Neuronal stem cell (in vitro differentiated cells): ENCODE results near the gene PLCH2.

ENCODE experiments used
- DNase-seq: peaks from one replicate; pipeline ENCODE4 v3.0.0-alpha.2; 2013; ENCODE audit warnings: low spot score
- H2AFZ ChIP-seq: one replicate; pipeline ENCODE4 v1.6.1; 2013; ENCODE audit warnings: mild to moderate bottlenecking, low read length, inconsistent platforms
- H2AK5ac ChIP-seq: 2 replicates; pipeline ENCODE4 v1.6.1; 2013; ENCODE audit warnings: low read depth, mild to moderate bottlenecking, inconsistent platforms, low read length, moderate library complexity, mixed read lengths
- H2BK120ac ChIP-seq: 2 replicates; pipeline ENCODE4 v1.6.1; 2013; ENCODE audit warnings: low read depth, mild to moderate bottlenecking, inconsistent platforms, low read length, moderate library complexity, mixed read lengths
- H2BK12ac ChIP-seq: one replicate; pipeline ENCODE4 v1.6.1; 2013; ENCODE audit warnings: low read length, inconsistent platforms
- H2BK15ac ChIP-seq: 2 replicates; pipeline ENCODE4 v1.6.1; 2013; ENCODE audit warnings: mild to moderate bottlenecking, low read length, inconsistent platforms, mixed read lengths
- H2BK5ac ChIP-seq: one replicate; pipeline ENCODE4 v1.6.1; 2013; ENCODE audit warnings: inconsistent platforms, mild to moderate bottlenecking, low read length, moderate library complexity
- H3K14ac ChIP-seq: one replicate; pipeline ENCODE4 v1.6.1; 2013; ENCODE audit warnings: low read length, inconsistent platforms
- H3K18ac ChIP-seq: 2 replicates; pipeline ENCODE4 v1.6.1; 2013; ENCODE audit warnings: low read length, inconsistent platforms
- H3K23ac ChIP-seq: 2 replicates; pipeline ENCODE4 v1.6.1; 2013; ENCODE audit warnings: low read depth, mild to moderate bottlenecking, mixed read lengths, low read length, inconsistent platforms; ENCODE audit not compliant: poor library complexity
- H3K27ac ChIP-seq: replicated peaks from 3 replicates; pipeline ENCODE4 v1.5.1; 2013; ENCODE audit warnings: low read length, inconsistent platforms
- H3K27me3 ChIP-seq, 3 experiments: 2 replicates each; pipeline ENCODE4 v1.6.1; 2013; ENCODE audit warnings: low read length in 3 of 3, mild to moderate bottlenecking in 2 of 3, inconsistent platforms in 1 of 3, low read depth in 1 of 3, mixed read lengths in 1 of 3, moderate library complexity in 1 of 3; ENCODE audit not compliant: control insufficient read depth in 3 of 3, insufficient read depth in 3 of 3
- H3K36me3 ChIP-seq, 2 donors: replicated peaks in 1 of 2; 2 replicates each; pipeline ENCODE4 v1.6.1; 2013; ENCODE audit warnings: low read length in 2 of 2; ENCODE audit not compliant: control insufficient read depth in 2 of 2, insufficient read depth in 2 of 2
- H3K4ac ChIP-seq: 2 replicates; pipeline ENCODE4 v1.6.1; 2013; ENCODE audit warnings: inconsistent platforms, mild to moderate bottlenecking, low read length, moderate library complexity
- H3K4me1 ChIP-seq, 2 donors: 1 replicate in 1 of 2; 2 replicates in 1 of 2; pipeline ENCODE4 v1.6.1; 2013; ENCODE audit warnings: low read length in 2 of 2, low read depth in 1 of 2; ENCODE audit not compliant: control insufficient read depth in 2 of 2, insufficient read depth in 1 of 2
- H3K4me2 ChIP-seq: one replicate; pipeline ENCODE4 v1.6.1; 2013; ENCODE audit warnings: mild to moderate bottlenecking, low read length, inconsistent platforms; ENCODE audit not compliant: insufficient read depth, poor library complexity, severe bottlenecking
- H3K4me3 ChIP-seq, 2 donors: 2 replicates each; pipeline ENCODE4 v1.5.1; 2013; ENCODE audit warnings: low read length in 2 of 2, mild to moderate bottlenecking in 2 of 2, inconsistent platforms in 1 of 2, moderate library complexity in 1 of 2
- H3K79me1 ChIP-seq: one replicate; pipeline ENCODE4 v1.6.1; 2013; ENCODE audit warnings: low read depth, mild to moderate bottlenecking, inconsistent platforms, low read length, moderate library complexity
- H3K9ac ChIP-seq: one replicate; pipeline ENCODE4 v1.6.1; 2013; ENCODE audit warnings: mild to moderate bottlenecking, low read depth, low read length, inconsistent platforms; ENCODE audit not compliant: poor library complexity
- H3K9me3 ChIP-seq, 2 donors: replicated peaks in 1 of 2; 2 replicates each; pipeline versions ENCODE3 to v1.6.1; 2013; ENCODE audit warnings: low read length in 2 of 2, mild to moderate bottlenecking in 2 of 2, inconsistent platforms in 1 of 2, low read depth in 1 of 2, mixed read lengths in 1 of 2, moderate library complexity in 1 of 2; ENCODE audit not compliant: control insufficient read depth in 2 of 2, insufficient read depth in 1 of 2
- H4K8ac ChIP-seq: one replicate; pipeline ENCODE4 v1.6.1; 2013; ENCODE audit warnings: low read depth, mild to moderate bottlenecking, inconsistent platforms, low read length, moderate library complexity
- H4K91ac ChIP-seq: one replicate; pipeline ENCODE4 v1.6.1; 2013; ENCODE audit warnings: low read length, low read depth, mild to moderate bottlenecking, inconsistent platforms; ENCODE audit not compliant: poor library complexity
- WGBS, 2 donors: extraction: QIAGEN DNeasy Blood & Tissue Kit; methylation state at CpG; one replicate each; pipeline ENCODE4 v1.1.7; 2013; ENCODE audit warnings: missing lambda C conversion rate in 2 of 2, mixed read lengths in 1 of 2; ENCODE audit not compliant: insufficient read length in 2 of 2, insufficient replicate concordance in 1 of 2; ENCODE audit errors: extremely low coverage in 2 of 2; 5-methylcytosine and 5-hydroxymethylcytosine counted together

PLCH2 gene

GRCh38 chr1:2496746-2497145 is 20.7 kb downstream of the PLCH2 start:
- no peak for DNase-seq
- Histone ChIP-seq H3K23ac (peak overlapping the region; percentile 87), H3K9ac (peak overlapping the region; percentile 70), H3K4ac (no peak overlapping the region), H3K18ac (peak overlapping the region; percentile 64), H2AK5ac (peak overlapping the region; percentile 92), H2AFZ (no peak overlapping the region), H3K27me3 (peaks cover 0 to 59% (median 0%) of the 10 kb centered on the region in 3 experiments), H2BK5ac (no peak overlapping the region), H3K4me3 (no peak overlapping the region), H3K4me2 (no peak overlapping the region), H3K36me3 (no peaks in the 10 kb centered on the region), H3K14ac (peak overlapping the region; percentile 94), H4K91ac (no peak overlapping the region), H2BK120ac (no peak overlapping the region), H2BK15ac (no peak overlapping the region), H4K8ac (no peak overlapping the region), H3K79me1 (no peaks in the 10 kb centered on the region), H3K4me1 (peaks cover 2 to 3% of the 10 kb centered on the region in 2 donors), H3K9me3 (no peaks in the 10 kb centered on the region), H2BK12ac (no peak overlapping the region), H3K27ac (no peak overlapping the region)
- WGBS, 2 donors: no CpG with 5 or more reads among the region's 26 CpGs

- Histone ChIP-seq H3K9me3 (no peaks in the 10 kb centered on the region), H3K23ac (no peak overlapping the region), H4K8ac (no peak overlapping the region), H2BK15ac (peak overlapping the region; percentile 37), H3K36me3 (no peaks in the 10 kb centered on the region), H3K14ac (peak overlapping the region; percentile 38), H4K91ac (no peak overlapping the region), H3K4me1 (peaks cover 2 to 3% of the 10 kb centered on the region in 2 donors), H3K4me2 (no peak overlapping the region), H2BK12ac (peak overlapping the region; percentile 90), H2AK5ac (peak overlapping the region; percentile 86), H2BK120ac (peak overlapping the region; percentile 96), H2BK5ac (peak overlapping the region; percentile 98), H3K4ac (no peak overlapping the region), H2AFZ (no peak overlapping the region), H3K9ac (no peak overlapping the region), H3K79me1 (no peaks in the 10 kb centered on the region), H3K4me3 (no peak overlapping the region), H3K27ac (no peak overlapping the region), H3K27me3 (peaks cover 0 to 49% (median 0%) of the 10 kb centered on the region in 3 experiments), H3K18ac (peak overlapping the region; percentile 85)
- no peak for DNase-seq
- no CpG with 5 or more reads among the region's 4 CpGs for WGBS, 2 donors
Observed at GRCh38 chr1:2497891-2498290, 21.8 kb downstream of the PLCH2 start.

- peak overlapping the region; percentile 58 for H2BK12ac ChIP-seq
- peak overlapping the region; percentile 45 for H2BK15ac ChIP-seq
- no peak overlapping the region for H4K91ac ChIP-seq
- H3K14ac ChIP-seq: peak overlapping the region; percentile 47
- DNase-seq: no peak
- H3K9me3 ChIP-seq: no peaks in the 10 kb centered on the region
- no peaks in the 10 kb centered on the region for H3K36me3 ChIP-seq
- peaks cover 0 to 41% (median 0%) of the 10 kb centered on the region in 3 experiments for H3K27me3 ChIP-seq
- H2AK5ac ChIP-seq: peak overlapping the region; percentile 84
- H2BK5ac ChIP-seq: peak overlapping the region; percentile 90
- no CpG with 5 or more reads among the region's 19 CpGs for WGBS, 2 donors
- no peak overlapping the region for H3K23ac ChIP-seq
- no peak overlapping the region for H3K9ac ChIP-seq
- no peak overlapping the region for H3K4me2 ChIP-seq
- no peak overlapping the region for H3K4ac ChIP-seq
- no peaks in the 10 kb centered on the region for H3K79me1 ChIP-seq
- H3K4me3 ChIP-seq: no peak overlapping the region
- peaks cover 2 to 3% of the 10 kb centered on the region in 2 donors for H3K4me1 ChIP-seq
- no peak overlapping the region for H4K8ac ChIP-seq
- H2AFZ ChIP-seq: no peak overlapping the region
- no peak overlapping the region for H3K27ac ChIP-seq
- H3K18ac ChIP-seq: peak overlapping the region; percentile 59
- no peak overlapping the region for H2BK120ac ChIP-seq
Observed at GRCh38 chr1:2498648-2499047, 22.6 kb downstream of the PLCH2 start.

- Histone ChIP-seq H3K23ac (peak overlapping the region; percentile 96), H3K9ac (peak overlapping the region; percentile 81), H2BK15ac (peak overlapping the region; percentile 67), H3K27ac (no peak overlapping the region), H3K4me1 (peaks cover 2 to 3% of the 10 kb centered on the region in 2 donors), H3K79me1 (no peaks in the 10 kb centered on the region), H3K4ac (no peak overlapping the region), H4K91ac (no peak overlapping the region), H3K4me3 (peak overlapping the region in 1 of 2 donors; percentile 31), H2AFZ (no peak overlapping the region), H3K27me3 (peaks cover 0 to 35% (median 0%) of the 10 kb centered on the region in 3 experiments), H2AK5ac (peak overlapping the region; percentile 84), H3K14ac (peak overlapping the region; percentile 47), H2BK12ac (peak overlapping the region; percentile 58), H3K4me2 (no peak overlapping the region), H3K36me3 (no peaks in the 10 kb centered on the region), H3K9me3 (no peaks in the 10 kb centered on the region), H2BK120ac (no peak overlapping the region), H2BK5ac (peak overlapping the region; percentile 90), H3K18ac (peak overlapping the region; percentile 80), H4K8ac (no peak overlapping the region)
- WGBS, 2 donors: no CpG with 5 or more reads among the region's 4 CpGs
- no peak for DNase-seq
Observed at GRCh38 chr1:2499260-2499659, 23.2 kb downstream of the PLCH2 start.
